Ovary (tissue), 3 donors: ENCODE measurements around the gene TENM3.

ENCODE experiments used
- POLR2A ChIP-seq: fragments of 450-650 bp; IDR thresholded peaks from one replicate; pipeline ENCODE4 v1.6.1; 2017; ENCODE audit warnings: antibody characterized with exemption, mild to moderate bottlenecking, moderate library complexity
- TF ChIP-seq, protein P1 (sequence below), 3 donors: fragments of 450-650 bp in 2 of 3; fragments of 200-600 bp in 1 of 3; IDR thresholded peaks; one replicate each; pipeline versions ENCODE4 v1.5.1 to v1.8.0; 2016 to 2022; ENCODE audit warnings: antibody characterized with exemption in 3 of 3, mild to moderate bottlenecking in 1 of 3
- donor health status: DM: no; HTN: no; CAD: no.

DNA sequence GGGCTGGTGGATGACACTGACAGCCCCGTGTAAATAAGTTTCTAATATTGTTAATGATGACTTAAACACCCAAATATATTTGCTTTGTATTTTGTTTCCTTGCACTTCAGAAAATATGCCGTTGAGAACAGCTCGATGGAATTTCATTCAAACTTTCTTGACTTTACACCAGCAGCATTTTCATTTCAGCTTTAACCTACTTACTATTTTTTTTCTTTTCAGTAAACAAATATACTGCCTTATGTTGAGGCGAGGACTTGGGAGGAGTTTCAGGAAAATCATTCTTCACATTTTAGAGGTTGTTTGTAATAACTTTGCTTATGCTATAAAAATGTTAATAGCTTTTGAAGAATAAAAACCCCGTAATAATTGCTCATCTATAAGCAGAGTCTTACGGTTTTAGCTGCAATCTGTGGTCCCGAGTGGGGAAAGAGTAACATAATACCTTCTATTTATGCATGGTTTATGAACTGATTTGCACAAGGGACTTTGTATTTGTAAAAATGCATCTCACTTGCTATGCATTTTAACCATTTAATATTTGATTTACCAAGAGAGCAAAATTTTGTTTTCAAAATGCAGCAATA is 14.1 kb upstream of the TENM3 start:
- no peak for TF ChIP-seq POLR2A
- TF ChIP-seq, protein P1, sequence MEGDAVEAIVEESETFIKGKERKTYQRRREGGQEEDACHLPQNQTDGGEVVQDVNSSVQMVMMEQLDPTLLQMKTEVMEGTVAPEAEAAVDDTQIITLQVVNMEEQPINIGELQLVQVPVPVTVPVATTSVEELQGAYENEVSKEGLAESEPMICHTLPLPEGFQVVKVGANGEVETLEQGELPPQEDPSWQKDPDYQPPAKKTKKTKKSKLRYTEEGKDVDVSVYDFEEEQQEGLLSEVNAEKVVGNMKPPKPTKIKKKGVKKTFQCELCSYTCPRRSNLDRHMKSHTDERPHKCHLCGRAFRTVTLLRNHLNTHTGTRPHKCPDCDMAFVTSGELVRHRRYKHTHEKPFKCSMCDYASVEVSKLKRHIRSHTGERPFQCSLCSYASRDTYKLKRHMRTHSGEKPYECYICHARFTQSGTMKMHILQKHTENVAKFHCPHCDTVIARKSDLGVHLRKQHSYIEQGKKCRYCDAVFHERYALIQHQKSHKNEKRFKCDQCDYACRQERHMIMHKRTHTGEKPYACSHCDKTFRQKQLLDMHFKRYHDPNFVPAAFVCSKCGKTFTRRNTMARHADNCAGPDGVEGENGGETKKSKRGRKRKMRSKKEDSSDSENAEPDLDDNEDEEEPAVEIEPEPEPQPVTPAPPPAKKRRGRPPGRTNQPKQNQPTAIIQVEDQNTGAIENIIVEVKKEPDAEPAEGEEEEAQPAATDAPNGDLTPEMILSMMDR (IDR thresholded peaks at IDR 0.05), result no peak
